Stimulated activated CD4-positive, alpha-beta T cell treated with anti-CD3 and anti-CD28 coated beads, Interleukin-15, amount 100 ng/mL, for 48 hours (primary cell): ENCODE results near the gene OSBPL2.

Experiments used
- DNase-seq, 2 donors: peaks; one replicate each; pipeline ENCODE4 v3.0.0-alpha.2; 2020; ENCODE audit warnings: low read depth in 2 of 2

OSBPL2 gene

GRCh38 chr20:62326959-62327725 lies 88.8 kb downstream of the OSBPL2 start:
- DNase-seq, result no peak

GRCh38 chr20:62327726-62328495 lies 89.6 kb downstream of the OSBPL2 start:
- no peak for DNase-seq

- DNase-seq, result no peak
These were observed 90.5 kb downstream of the OSBPL2 start for GRCh38 chr20:62328684-62329388.

- DNase-seq, result no peak
These were observed 91.4 kb downstream of the OSBPL2 start for GRCh38 chr20:62329389-62330377.

GRCh38 chr20:62330576-62331317 lies 92.4 kb downstream of the OSBPL2 start:
- DNase-seq, result no peak

- no peak for DNase-seq
These were observed 93.0 kb downstream of the OSBPL2 start for GRCh38 chr20:62331347-62331746.

- no peak for DNase-seq
These were observed 94.1 kb downstream of the OSBPL2 start for GRCh38 chr20:62332421-62332820.

GRCh38 chr20:62332989-62333819 lies 94.9 kb downstream of the OSBPL2 start:
- DNase-seq, result no peak

GRCh38 chr20:62333820-62334595 lies 95.7 kb downstream of the OSBPL2 start:
- no peak for DNase-seq

- DNase-seq, result no peak
These were observed 96.6 kb downstream of the OSBPL2 start for GRCh38 chr20:62334881-62335280.

- DNase-seq, result no peak
These were observed 97.2 kb downstream of the OSBPL2 start for GRCh38 chr20:62335532-62335931.

GRCh38 chr20:62336329-62336728 lies 98.0 kb downstream of the OSBPL2 start:
- no peak for DNase-seq

GRCh38 chr20:62336775-62337557 lies 98.6 kb downstream of the OSBPL2 start:
- DNase-seq, result no peak

GRCh38 chr20:62337558-62338293 lies 99.4 kb downstream of the OSBPL2 start:
- DNase-seq, result no peak

GRCh38 chr20:62338294-62338620 lies 99.9 kb downstream of the OSBPL2 start:
- no peak for DNase-seq

GRCh38 chr20:62339647-62340062 lies 101.3 kb downstream of the OSBPL2 start:
- DNase-seq, result no peak

GRCh38 chr20:62342910-62343309 lies 104.6 kb downstream of the OSBPL2 start:
- DNase-seq, result no peak

- no peak for DNase-seq
These were observed 105.8 kb downstream of the OSBPL2 start for GRCh38 chr20:62344092-62344491.
